GM04503 (cell line): Measurements from ENCODE around the gene MAPK8IP3.

ENCODE experiments used
- DNase-seq: peaks from one replicate; pipeline ENCODE4 v3.0.0-alpha.2; 2012; ENCODE audit warnings: low read depth

MAPK8IP3 gene

DNA sequence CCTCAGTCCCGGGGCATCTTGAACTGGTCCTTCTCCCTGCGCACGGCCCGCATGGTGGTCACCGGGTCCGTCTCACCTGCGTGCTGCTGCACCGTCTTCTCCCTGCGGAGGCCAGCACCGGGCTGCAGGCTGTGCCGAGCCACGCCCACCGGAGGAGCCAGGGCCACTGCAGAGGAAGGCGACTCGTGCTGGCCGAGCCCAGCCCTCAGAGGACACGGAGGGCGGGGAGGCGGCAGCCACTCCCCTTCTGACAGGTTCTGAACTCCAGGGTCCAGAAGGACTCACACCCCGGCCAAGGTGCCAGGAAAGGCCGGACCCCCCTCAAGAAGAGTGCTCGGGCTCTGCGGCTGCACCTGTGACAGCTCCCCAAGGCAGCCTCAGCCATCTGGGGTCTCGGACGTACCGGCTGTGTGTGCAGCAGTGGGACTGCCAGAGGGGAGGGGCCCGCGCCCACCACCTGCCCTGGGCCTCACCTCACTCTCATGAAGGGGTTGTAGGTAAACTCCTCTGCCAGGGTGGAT, 103.3 kb downstream of the MAPK8IP3 start:
- DNase-seq, result no peak

DNA sequence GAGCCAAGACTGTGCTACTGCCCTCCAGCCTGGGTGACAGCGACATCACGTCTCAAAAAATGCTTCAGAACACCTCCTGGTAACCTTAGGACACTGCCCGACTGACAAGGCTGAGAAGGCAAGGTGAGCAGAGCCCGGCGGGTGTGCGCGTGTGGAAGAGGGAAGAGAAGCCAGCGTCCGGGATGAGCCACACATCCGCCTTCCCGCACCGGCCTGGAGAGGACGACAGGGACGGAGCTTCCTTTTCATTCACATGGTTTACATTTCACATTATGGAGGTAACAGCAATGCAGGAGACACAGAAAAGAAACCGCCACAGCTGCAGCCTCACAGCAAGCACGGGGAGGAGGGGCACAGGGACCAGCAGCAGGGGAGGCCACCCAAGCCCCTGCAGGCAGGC, 104.1 kb downstream of the MAPK8IP3 start:
- DNase-seq, result no peak

DNA sequence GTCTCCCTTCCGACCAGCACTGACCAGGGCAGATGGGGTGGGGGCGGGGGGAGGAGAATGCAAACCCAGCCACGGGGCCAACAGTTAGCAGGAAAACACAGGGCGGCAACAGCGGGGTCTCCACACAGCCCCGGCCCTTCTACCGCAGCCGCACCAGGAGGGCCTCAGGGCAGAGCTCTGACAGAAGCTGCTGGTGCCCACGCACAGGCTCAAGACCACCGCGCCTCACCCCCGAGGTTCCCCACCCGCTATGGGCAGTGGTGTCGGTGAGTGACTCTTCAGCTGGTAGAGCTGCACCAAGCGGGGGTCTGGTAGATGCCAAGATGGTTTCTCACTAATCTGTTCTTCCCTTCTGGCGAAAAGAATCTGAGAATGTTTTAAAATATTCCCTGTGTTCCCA, 104.5 kb downstream of the MAPK8IP3 start:
- no peak for DNase-seq

DNA sequence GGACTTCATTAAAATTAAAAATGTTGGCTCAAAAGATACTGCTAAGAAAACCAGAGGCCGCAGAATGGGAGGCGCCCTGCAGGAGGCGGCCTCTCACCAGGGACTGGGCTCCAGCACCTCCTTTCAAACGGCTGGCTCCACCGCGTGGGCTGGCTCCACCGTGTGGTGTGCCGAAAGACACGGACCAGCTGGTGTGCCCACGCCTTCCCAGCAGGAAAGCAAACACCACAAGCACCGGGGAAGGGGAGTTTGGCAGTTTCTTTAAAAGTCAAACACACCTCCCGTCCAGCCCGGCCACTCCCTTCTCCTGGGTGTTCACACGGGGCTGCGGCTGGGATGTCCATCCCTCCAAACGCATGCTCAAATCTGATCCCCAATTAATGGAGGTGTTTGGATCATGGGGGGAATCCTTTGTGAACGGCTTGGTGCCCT, 106.8 kb downstream of the MAPK8IP3 start:
- DNase-seq, result peak; percentile 12

DNA sequence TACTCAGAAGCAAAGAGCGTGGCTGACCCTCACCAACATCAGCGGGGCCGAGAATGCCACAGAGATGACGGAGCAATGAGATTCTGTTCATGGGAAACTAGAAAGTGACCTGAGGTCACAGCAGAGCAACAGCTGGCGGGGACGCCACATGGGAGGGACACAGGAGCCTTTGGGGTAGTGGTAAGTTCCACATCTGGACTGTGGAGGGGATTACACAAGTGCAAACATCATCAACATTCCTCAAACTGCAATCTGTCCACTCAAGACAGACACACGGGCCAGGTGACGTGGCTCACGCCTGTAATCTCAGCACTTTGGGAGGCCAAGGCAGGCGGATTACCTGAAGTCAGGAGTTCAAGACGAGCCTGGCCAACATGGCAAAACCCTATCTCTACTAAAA, 109.5 kb downstream of the MAPK8IP3 start:
- no peak for DNase-seq

DNA sequence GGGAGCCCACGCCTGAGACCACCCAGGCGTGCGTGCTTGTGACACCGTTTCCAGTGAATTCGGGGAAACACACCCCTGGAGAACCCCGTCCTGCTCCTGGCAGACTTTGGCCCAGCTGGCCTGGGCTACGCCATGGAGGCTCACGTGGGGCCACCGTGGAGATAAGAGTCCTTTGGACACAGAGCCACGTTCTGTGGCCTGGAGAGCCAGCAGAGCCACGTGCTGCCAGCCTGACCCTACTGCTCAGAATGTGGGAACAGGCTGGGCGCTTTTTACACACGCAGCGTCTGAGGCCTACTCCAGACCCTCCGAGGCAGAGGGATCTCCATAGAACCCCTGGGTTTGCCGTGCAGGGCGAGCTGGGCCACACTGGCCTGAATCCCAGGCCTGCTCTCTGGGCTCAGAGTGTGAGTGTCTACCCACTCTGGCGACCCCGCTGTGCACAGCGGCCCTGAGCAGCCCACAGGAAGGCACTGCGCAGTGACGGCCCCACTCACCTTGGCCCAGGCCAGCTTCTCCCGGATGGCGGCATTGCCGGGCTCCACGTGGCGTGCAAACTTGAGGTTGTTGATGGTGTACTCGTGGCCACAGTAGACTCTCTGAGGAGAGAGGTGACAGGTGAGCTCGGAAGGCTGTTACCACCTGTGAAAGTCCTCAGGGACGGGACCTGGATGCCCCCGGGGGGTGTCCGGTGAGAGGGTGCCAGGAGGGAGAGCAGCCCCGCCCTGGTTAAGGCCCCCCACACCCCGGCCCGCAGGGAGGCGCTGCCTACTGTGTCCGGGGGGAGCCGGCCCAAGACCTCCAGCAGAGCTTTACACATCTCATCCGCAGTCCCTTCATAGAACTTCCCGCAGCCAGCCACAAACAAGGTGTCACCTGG, 110.6 kb downstream of the MAPK8IP3 start:
- DNase-seq, result no peak

DNA sequence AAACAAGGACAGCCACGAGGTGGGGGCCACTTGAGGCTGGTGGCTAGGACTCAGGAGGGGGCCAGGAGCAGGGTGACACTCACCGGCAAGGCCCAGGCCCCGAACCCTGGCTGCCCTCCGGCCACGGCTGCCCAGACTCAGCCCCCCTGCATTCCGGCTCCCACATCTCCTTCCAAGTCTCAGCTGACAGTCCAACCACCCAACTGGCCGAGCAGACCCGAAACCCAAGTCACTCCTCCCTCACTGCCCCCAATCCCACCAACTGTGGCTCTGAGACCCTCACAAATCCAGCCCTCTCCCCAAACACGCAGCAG, 111.2 kb downstream of the MAPK8IP3 start:
- no peak for DNase-seq

DNA sequence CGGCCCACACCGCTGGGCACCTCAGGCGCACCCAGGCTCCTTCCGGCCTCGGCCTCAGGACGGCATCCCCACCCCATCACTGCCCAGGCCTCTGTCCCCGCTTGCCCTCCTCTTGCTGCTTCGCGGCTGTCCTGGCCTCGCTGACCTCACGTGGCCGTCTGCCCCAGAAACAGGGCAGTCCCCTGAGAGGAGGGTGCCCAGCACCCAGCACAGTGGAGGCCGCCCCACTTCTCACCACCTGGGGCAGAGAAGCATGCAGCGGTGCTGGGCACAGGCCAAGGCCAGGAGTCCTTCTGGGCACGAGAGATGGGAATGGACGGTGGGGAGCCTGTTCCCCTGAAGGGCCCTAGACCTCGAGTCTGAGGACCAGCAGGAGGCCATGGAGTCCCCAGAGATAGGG, 111.7 kb downstream of the MAPK8IP3 start:
- no peak for DNase-seq

DNA sequence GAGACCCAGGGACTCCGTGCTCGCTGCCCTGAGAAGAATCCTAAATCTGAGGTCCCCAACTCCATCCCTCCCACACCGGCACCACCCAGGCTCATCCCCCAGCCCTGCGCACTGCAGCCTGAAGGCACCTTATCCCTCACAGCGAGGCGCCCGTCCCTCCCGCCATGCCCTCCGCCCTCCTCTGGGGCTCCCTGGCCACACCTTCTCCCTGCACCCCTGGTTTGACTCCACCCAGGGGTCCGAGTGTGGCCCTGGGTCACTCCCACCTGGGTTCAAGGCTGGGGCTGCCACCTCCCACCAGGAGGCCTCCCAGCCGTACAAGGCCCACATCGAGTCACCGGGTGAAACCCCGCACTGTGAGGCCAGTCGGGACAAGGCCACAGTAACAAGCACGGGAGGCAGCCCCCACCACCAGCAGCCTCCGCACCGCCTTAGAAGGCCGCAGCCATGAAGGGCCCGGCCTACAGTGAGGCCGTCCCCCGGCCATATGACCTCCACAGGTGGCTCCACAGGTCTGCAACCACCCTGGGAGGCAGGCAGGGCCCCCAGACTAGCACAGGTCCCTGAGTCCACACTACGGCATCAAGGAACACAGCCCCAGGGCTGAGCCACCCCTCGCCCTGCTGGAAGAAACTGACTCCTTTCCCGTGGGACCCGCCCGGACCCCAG, 112.3 kb downstream of the MAPK8IP3 start:
- no peak for DNase-seq

DNA sequence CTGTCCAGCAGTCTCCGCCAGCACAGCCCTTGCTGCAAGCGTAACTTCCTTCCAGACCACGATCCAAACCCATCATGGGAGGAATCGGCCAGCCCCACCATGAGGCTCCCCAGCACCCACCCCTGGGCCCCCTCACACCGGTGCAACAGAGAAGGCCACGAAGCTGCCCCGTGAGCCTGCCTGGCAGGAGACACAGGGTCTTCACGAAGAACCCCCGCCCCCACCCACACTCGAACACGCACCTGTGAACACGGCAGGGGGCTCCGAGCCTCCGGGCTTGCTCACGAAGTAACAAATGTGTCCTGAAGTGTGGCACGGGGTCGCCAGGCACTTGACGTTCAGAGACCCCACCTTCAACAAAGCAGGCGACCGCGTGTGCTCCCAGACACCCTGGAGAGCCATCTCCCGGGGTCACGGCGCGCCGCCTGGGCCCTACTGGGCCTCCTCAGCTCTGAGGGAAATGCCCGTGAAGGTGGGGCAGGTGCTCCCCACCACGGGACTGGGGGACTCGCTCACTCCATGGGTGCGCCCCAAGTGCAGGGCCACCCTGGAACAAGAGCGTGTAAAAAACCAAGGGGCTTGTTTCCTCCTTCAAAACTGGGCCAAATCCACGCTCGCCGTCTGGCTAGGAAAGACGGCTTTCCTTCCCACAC, 113.0 kb downstream of the MAPK8IP3 start:
- DNase-seq, result no peak

DNA sequence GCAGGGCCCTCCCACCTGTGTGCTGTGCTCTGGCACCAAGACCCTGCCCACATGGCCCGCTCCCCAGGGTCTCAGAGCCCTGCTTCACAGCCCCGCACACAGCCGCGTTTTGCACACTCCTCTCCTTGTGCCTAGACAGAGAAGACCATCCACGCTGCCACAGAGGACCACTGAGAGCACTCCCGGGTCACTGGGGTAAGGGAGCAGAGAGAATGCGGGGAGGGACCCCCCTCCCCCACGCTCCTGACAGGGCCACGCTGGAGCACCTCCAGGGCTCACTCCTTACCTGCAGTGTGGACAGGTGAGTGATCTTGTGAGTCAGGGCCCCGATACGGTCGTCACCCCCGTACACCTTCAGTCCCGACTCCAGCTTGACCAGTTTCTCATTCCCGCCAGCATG, 113.6 kb downstream of the MAPK8IP3 start:
- DNase-seq, result no peak
